Measurements from ENCODE around the gene CHSY1.
"Not testable (repeated sequence)": the region's sequence is repeated elsewhere in the genome, so short reads cannot be mapped to it uniquely, and the experiment has no call there.

CHSY1 gene

DNA sequence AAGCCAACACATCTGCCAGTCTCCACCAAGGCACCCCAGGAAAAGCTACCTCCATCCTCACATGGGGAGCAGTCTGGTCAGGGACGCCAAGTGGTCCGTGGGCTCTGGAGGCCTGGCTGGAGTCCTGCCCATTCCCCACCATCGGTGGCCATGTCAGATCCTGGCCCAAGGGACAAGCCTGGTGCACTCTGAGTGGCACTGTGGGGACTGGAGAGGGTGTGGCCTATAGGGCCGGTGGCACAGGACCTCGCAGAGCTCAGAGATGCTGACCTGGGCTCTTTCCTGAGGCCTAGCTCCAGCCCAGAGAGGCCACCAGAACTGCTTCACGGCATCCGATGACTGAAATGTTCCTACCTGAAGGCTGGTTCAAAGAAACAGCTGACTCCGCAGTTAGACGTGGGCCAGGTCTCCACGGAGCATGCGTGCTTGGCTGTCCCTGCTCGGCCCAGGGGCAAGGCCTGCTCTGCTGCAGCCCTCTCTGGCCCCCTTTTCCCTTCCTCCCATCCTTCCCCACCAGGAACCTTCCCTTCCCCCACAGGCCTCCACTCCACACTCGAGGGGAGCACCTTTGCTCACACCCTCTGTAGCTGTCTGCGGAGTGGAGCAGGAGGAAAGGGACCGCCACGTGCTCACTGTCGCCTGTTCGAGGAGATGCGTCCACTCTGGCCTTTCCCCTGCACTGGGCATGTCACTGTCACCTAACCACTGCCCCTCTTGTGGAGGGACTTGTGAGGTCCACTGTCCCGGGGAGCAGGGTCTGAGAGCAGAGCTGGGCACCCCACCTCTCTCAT lies 119.3 kb downstream of the CHSY1 start:
- no peak for DNase-seq

- DNase-seq, result no peak
Measured at GRCh38 chr15:101131489-101132389, 120.1 kb downstream of the CHSY1 start.

DNA sequence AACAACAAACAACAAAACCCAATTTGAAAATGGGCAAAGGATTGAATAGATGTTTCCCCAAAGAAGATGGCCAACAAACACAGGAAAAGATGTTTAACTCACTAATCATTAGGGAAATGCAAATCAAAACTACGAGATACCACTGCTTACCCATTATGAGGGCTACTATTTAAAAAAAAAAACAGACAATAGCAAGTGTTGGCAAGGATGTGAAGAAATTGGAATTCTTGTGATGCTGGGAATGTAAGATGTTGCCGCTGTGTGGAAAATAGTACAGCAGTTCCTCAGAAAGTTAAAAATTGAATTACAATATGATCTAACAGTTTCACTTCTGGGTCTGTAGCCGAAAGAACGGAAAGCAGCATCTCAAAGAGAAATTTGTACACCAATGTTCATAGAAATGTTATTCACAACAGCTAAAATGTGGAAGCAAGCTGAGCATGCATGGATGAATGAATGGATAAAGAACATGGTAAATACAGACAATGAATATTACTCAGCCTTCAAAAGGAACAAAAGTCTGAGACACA lies 121.9 kb downstream of the CHSY1 start:
- no peak for DNase-seq

DNA sequence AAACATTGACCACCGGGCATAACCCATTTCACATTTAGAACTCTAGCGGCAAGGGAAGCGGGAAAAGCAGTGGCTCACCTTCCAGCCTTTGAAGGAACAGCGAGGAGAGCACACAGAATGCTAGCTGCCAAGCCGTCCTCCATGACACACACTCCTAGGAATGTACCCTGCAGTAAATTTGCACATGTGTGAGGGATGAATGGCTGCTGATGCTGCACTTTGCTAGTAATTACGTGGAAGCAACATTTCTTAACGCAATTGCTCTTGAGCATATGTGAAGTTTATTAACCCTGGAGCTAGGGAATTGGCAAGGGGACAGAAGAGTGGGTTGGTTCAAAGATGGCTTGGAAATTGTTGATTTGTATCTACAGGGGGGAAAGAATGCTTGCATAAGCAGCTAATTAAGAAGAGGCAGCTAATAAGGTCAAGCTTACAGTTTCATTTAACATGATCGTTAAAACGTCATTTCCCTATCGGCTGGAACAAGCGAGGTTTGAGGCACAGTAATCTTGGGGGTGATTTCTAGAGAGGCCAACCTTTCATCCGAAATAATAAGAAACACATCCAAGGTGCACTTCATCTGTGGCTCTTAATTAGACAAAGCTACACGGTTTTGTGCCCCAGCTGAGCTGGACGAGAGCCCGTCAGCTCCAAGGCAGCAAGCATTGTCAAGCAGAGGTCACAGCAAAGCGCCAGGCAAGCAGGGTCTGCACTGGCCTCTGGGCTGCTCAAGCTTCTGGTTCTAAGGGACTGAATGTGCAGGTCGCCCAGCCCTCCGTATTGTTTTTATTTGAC lies 123.4 kb downstream of the CHSY1 start:
- DNase-seq, result peak; percentile 74

- peak; percentile 96 for DNase-seq
Measured at GRCh38 chr15:101127506-101128076, 124.3 kb downstream of the CHSY1 start.

DNA sequence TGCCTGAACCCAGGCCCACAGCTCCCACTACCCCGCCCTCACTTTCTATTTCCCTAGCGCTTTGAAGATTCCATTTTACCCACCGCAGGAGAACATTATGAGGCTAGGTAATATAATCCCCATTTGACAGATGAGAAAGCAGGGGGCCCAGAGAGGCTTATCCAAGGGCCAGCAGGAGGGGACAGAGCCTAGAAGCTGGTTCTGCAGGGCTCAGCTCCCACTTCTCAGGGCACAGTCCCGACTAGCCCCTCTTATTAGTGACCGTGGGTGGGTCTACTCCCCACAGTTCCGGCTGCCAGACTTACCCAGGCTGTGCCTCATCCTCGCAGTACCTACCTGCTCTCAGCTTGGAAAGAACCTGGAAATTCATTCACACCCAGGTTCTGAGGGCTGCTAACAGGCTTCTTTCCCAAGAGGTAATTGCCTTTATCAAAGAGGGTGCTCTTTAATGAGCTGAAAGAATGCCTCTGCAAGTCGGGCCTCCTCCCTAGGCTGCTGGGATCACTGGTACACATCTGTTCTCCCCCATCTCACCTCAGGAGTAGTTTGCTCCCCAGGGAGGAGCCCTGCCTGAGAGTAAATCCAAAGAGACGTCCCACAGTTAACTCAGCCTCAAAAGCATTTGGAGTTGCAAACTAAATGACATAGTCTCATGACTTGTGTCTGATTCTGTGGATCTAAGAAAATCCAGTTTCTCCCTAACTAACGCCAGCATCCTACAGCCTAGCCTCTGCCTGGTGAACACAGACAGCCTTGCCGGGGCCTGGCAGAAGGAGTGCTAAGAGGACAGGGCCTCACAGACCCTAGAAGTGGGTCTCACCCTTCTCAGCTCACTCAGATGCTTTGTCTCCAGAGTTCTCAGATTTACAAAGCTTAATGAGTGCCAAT lies 125.0 kb downstream of the CHSY1 start:
- DNase-seq, result no peak

GRCh38 chr15:101125881-101126428 lies 125.9 kb downstream of the CHSY1 start:
- DNase-seq, result not testable (repeated sequence)
